Stomach smooth muscle (tissue), 2 donors: ENCODE measurements around the gene LIMD2.
A peak's percentile ranks its signal among the peaks of the same experiment; 100 is the strongest.

Source experiments
- H3K27ac ChIP-seq: one replicate; pipeline ENCODE4 v1.7.0; 2013; ENCODE audit warnings: mild to moderate bottlenecking, low read length, inconsistent platforms
- H3K27me3 ChIP-seq, 2 donors: one replicate each; pipeline ENCODE4 v1.7.0; 2013; ENCODE audit warnings: low read length in 2 of 2; ENCODE audit not compliant: insufficient read depth in 2 of 2, control insufficient read depth in 1 of 2
- H3K36me3 ChIP-seq, 2 donors: one replicate each; pipeline ENCODE4 v1.7.0; 2013; ENCODE audit warnings: low read length in 2 of 2; ENCODE audit not compliant: control insufficient read depth in 2 of 2, insufficient read depth in 2 of 2
- H3K4me1 ChIP-seq: one replicate; pipeline ENCODE4 v1.7.0; 2013; ENCODE audit warnings: low read length; ENCODE audit not compliant: control insufficient read depth, insufficient read depth
- H3K4me3 ChIP-seq, 2 donors: one replicate each; pipeline ENCODE4 v1.7.0; 2013; ENCODE audit warnings: low read length in 2 of 2
- H3K9ac ChIP-seq, 2 donors: one replicate each; pipeline ENCODE4 v1.7.0; 2013; ENCODE audit warnings: low read length in 2 of 2, mild to moderate bottlenecking in 1 of 2
- H3K9me3 ChIP-seq, 2 donors: one replicate each; pipeline ENCODE4 v1.7.0; 2013; ENCODE audit warnings: low read length in 2 of 2; ENCODE audit not compliant: control insufficient read depth in 2 of 2
- donor health status: healthy.
- donor health status: Pancreatic carcinoma.

LIMD2 gene

DNA sequence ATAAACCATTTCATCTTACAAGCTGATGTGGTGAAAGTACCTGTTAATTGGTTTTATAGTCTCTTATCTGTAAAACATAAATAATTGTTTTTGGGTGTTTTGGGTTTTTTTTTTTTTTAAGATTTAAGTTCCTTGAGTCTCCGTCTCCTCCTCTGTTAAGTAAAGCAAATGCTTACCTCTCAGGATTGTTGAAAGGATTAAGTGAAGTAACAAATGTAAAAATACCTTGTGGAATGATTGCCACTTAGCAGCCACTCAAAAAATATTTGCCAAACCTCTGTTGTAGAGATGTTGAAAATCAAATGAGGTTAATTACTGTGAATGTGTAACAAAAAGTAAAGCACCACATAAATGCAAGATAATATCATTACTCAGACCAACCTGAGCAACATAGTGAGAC lies 19.2 kb downstream of the LIMD2 start:
- Histone ChIP-seq H3K27me3 (no peaks in the 10 kb centered on the region), H3K27ac (no peak overlapping the region), H3K9me3 (no peaks in the 10 kb centered on the region), H3K9ac (no peak overlapping the region), H3K4me3 (no peak overlapping the region), H3K36me3 (peaks cover 20 to 28% of the 10 kb centered on the region in 2 donors), H3K4me1 (peaks cover 48% of the 10 kb centered on the region)

DNA sequence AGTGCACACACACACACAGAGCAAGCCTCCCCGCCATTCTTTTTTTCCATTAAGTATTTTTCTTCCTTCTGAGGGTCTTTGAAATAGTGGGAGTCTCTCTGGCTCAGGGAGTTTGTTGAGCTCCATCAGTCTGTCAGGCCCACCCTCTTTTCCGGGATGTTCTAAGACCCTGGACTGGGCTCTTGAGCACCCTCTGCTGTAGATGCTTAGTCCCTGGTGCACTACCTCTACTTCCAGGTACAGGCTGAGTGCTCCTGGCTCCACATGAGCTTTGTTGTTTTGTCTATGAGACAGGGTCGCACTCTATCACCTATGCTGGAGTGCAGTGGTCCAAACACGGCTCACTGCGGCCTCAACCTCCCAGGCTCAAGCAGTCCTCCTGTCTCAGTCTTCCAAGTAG lies 20.7 kb downstream of the LIMD2 start:
- H3K9me3 ChIP-seq: no peaks in the 10 kb centered on the region
- peaks cover 20 to 33% of the 10 kb centered on the region in 2 donors for H3K36me3 ChIP-seq
- peaks cover 43% of the 10 kb centered on the region for H3K4me1 ChIP-seq
- H3K27me3 ChIP-seq: no peaks in the 10 kb centered on the region
- no peak overlapping the region for H3K4me3 ChIP-seq
- no peak overlapping the region for H3K9ac ChIP-seq
- no peak overlapping the region for H3K27ac ChIP-seq

DNA sequence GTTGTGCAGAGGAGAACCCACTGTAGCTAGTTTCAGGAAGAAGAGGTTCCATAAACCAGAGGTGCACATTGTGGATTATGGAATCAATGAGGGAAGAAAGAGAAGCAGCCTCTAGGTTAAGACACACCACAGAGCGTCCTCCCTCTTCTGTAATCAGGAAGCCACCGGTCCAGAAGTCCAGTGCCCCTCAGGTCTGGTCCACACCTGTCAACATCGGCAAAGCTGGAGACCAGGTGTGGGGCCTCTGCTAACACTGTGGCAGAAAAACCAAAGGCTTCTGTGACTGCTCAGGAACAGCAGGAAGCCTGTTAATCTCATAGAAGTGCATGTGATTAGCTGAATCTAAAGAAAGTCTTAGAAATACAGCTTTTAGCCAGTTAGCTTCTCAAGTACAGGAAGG lies 23.3 kb downstream of the LIMD2 start:
- Histone ChIP-seq H3K9me3 (no peaks in the 10 kb centered on the region), H3K4me1 (peaks cover 34% of the 10 kb centered on the region), H3K27me3 (no peaks in the 10 kb centered on the region), H3K4me3 (no peak overlapping the region), H3K36me3 (peaks cover 8 to 24% of the 10 kb centered on the region in 2 donors), H3K9ac (no peak overlapping the region), H3K27ac (no peak overlapping the region)

DNA sequence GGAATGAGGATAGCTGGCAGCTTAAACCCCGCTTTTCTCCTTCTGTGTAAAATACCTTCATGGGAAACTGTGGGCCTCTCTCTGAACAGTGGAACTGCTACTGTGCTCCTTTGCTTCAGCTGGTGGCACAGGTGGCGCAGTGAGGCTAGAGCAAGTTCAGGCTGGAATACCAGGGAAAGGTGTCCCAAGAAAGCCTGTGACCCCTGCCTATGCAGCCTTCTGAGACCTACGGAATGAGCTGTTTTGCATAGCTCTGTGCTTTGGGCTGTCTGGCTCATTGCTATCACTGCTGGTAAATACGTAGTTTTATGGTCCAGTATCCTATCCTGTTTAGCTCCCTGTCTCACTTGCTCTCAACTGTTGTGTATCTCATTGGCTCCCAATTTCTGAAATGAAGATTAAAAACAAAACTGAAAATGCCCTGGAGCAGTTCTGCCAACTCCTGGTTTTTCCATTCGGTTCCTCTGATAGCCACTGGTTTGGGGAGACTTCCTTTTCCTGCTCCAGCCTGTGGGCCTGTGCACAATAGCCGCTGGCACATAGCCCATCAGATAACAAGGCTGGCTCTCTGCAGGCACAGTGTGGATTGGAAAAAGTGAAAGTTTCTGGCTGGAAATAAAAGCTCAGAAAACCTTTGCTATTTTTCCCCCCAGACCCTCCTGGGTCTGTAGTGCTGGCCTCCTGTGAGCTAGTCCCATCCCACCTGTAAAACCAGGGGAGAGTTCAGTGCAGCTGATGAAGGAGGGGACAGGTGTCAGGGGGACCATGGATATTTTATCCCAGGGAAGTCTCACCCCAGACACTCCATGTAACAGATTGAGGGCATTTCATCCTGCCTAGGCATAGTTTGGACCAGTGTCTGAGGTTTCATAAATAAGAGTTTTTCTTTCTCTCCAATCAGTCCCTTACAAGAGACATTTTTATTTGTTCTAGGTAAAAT lies 24.0 kb downstream of the LIMD2 start:
- Histone ChIP-seq H3K27ac (peak overlapping the region; percentile 74), H3K4me1 (peaks cover 27% of the 10 kb centered on the region), H3K27me3 (no peaks in the 10 kb centered on the region), H3K36me3 (peaks cover 8 to 25% of the 10 kb centered on the region in 2 donors), H3K4me3 (peak overlapping the region; percentile 5 to 59), H3K9me3 (no peaks in the 10 kb centered on the region), H3K9ac (no peak overlapping the region)

DNA sequence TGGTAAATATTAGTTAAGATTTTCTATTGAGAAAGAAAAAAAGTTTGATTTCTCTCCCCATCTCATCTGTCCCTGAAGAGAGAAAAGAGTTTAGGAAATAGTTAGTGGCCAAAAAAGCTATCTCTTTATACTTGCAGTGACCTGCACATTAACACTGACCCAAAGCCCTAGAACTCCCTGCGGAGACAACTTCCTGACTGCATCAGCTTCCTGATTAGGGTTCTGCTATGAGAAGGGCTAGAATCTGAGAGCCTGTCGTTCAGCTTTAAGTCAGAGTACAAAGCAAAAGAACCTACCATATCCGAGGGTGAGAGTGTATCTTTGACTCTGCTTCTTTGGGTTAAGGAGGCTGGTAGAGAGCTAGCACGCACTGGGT lies 24.7 kb downstream of the LIMD2 start:
- H3K27me3 ChIP-seq: no peaks in the 10 kb centered on the region
- peaks cover 8 to 28% of the 10 kb centered on the region in 2 donors for H3K36me3 ChIP-seq
- H3K4me1 ChIP-seq: peaks cover 26% of the 10 kb centered on the region
- peak overlapping the region in 1 of 2 donors; percentile 59 for H3K4me3 ChIP-seq
- no peaks in the 10 kb centered on the region for H3K9me3 ChIP-seq
- no peak overlapping the region for H3K9ac ChIP-seq
- H3K27ac ChIP-seq: peak overlapping the region; percentile 74

GRCh38 chr17:63672856-63673255 lies 27.1 kb downstream of the LIMD2 start:
- Histone ChIP-seq H3K36me3 (peaks cover 20 to 33% of the 10 kb centered on the region in 2 donors), H3K4me3 (no peak overlapping the region), H3K4me1 (peaks cover 20% of the 10 kb centered on the region), H3K27ac (no peak overlapping the region), H3K9ac (no peak overlapping the region), H3K9me3 (no peaks in the 10 kb centered on the region), H3K27me3 (no peaks in the 10 kb centered on the region)

- Histone ChIP-seq H3K27ac (no peak overlapping the region), H3K36me3 (peaks cover 27% of the 10 kb centered on the region in 2 donors)
Measured at GRCh38 chr17:63665527-63666214, 34.3 kb downstream of the LIMD2 start.

GRCh38 chr17:63659850-63660249 lies 40.1 kb downstream of the LIMD2 start:
- H3K9ac ChIP-seq: no peak overlapping the region
- H3K27me3 ChIP-seq: no peaks in the 10 kb centered on the region
- H3K27ac ChIP-seq: no peak overlapping the region
- H3K4me3 ChIP-seq: no peak overlapping the region
- peaks cover 17 to 19% of the 10 kb centered on the region in 2 donors for H3K36me3 ChIP-seq
- no peaks in the 10 kb centered on the region for H3K4me1 ChIP-seq
- no peaks in the 10 kb centered on the region for H3K9me3 ChIP-seq

More at GRCh38 chr17:63665527-63666214, 34.3 kb downstream of the LIMD2 start:
- no peaks in the 10 kb centered on the region for H3K4me1 ChIP-seq
- H3K27me3 ChIP-seq: no peaks in the 10 kb centered on the region
- H3K4me3 ChIP-seq: no peak overlapping the region
- H3K9ac ChIP-seq: no peak overlapping the region
- H3K9me3 ChIP-seq: no peaks in the 10 kb centered on the region

DNA sequence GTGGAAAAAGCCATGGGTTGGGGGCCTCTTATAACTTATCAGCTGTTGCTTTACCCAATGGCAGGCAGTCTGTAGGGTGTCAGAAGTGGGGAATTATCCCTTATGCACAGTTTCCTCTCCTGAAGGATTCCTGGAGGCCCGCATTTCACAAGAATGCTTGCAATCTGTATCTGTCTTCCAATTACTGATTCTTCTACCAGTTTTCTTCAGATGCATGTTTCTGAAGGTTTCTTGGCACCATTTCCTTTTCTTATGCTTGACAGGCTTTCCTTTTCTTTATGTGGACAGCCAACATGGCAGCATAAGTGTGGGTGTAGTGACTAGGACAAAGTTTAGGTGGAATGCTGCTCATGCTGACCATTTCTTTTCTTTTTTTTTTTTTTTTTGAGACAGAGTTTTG lies 41.6 kb downstream of the LIMD2 start:
- Histone ChIP-seq H3K27ac (no peak overlapping the region), H3K4me1 (no peaks in the 10 kb centered on the region), H3K4me3 (no peak overlapping the region), H3K9ac (no peak overlapping the region), H3K27me3 (no peaks in the 10 kb centered on the region), H3K36me3 (peaks cover 16 to 27% of the 10 kb centered on the region in 2 donors), H3K9me3 (no peaks in the 10 kb centered on the region)

DNA sequence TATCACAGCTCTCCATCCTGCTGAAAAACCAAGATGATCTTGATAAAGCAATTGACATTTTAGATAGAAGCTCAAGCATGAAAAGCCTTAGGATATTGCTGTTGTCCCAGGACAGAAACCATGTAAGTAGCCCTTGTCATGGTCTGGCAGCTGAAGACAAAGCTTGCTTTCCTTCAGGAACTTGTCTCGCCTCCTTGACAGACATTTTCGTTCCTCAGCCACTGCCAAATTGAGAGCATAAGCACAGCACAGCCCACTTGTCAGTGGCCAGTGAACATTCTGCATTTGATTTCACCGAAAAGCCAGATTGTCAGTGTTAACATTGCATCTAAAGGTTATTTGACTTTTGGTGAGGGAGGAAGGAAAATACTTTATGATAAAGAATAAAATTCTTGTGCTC lies 42.1 kb downstream of the LIMD2 start:
- Histone ChIP-seq H3K4me1 (peaks cover 2% of the 10 kb centered on the region), H3K9me3 (no peaks in the 10 kb centered on the region), H3K4me3 (no peak overlapping the region), H3K27ac (no peak overlapping the region), H3K36me3 (peaks cover 16 to 27% of the 10 kb centered on the region in 2 donors), H3K27me3 (no peaks in the 10 kb centered on the region), H3K9ac (no peak overlapping the region)
